Measurements from ENCODE around the gene SSH3.

GRCh38 chr11:67355794-67356386 lies 52.6 kb downstream of the SSH3 start:
- TF ChIP-seq ZNF565 (CRISPR knock-in tag; conservative IDR thresholded peaks at IDR 0.05; ENCODE audit: low read depth) = no peak
- no peak for TF ChIP-seq PATZ1 (CRISPR knock-in tag; IDR thresholded peaks at IDR 0.05; ENCODE audit: borderline replicate concordance)
- TF ChIP-seq OSR1 (CRISPR knock-in tag; IDR thresholded peaks at IDR 0.05) = no peak
- no peak for TF ChIP-seq TOX (CRISPR knock-in tag; IDR thresholded peaks at IDR 0.05; ENCODE audit: borderline replicate concordance)
- TF ChIP-seq ESRRG (CRISPR knock-in tag; IDR thresholded peaks at IDR 0.05) = no peak
- no peak for TF ChIP-seq ZC3H10 (CRISPR knock-in tag; IDR thresholded peaks at IDR 0.05)
- no peak for TF ChIP-seq BACH2 (CRISPR knock-in tag; IDR thresholded peaks at IDR 0.05; ENCODE audit: borderline replicate concordance)
- TF ChIP-seq ZNF8 (CRISPR knock-in tag; IDR thresholded peaks at IDR 0.05) = no peak
- no peak for TF ChIP-seq RARB (CRISPR knock-in tag; IDR thresholded peaks at IDR 0.05)
- no peak for TF ChIP-seq ZFP3 (CRISPR knock-in tag; IDR thresholded peaks at IDR 0.05)
- TF ChIP-seq CREB5 (CRISPR knock-in tag; IDR thresholded peaks at IDR 0.05; ENCODE audit: low read depth) = no peak
- no peak for TF ChIP-seq PPARA (CRISPR knock-in tag; IDR thresholded peaks at IDR 0.05; ENCODE audit: borderline replicate concordance)
